Nephron progenitor cell (in vitro differentiated cells): ENCODE data around the gene CD37.

Source experiments
- DNase-seq: peaks from one replicate; pipeline ENCODE4 v3.0.0; 2021
- H3K27ac Mint-ChIP-seq: 2 replicates; pipeline ENCODE4 v1.8.0; 2021; ENCODE audit warnings: mild to moderate bottlenecking, moderate library complexity, mixed read lengths
- H3K27me3 Mint-ChIP-seq: 2 replicates; pipeline ENCODE4 v1.8.0; 2021; ENCODE audit warnings: mild to moderate bottlenecking, low read depth, mixed read lengths; ENCODE audit not compliant: poor library complexity
- H3K36me3 Mint-ChIP-seq: 2 replicates; pipeline ENCODE4 v1.8.0; 2021; ENCODE audit warnings: low read depth, mixed read lengths
- H3K4me1 Mint-ChIP-seq: 2 replicates; pipeline ENCODE4 v1.8.0; 2021; ENCODE audit warnings: mixed read lengths
- H3K4me3 Mint-ChIP-seq: 2 replicates; pipeline ENCODE4 v1.8.0; 2021; ENCODE audit warnings: mild to moderate bottlenecking, moderate library complexity, mixed read lengths
- H3K9me3 Mint-ChIP-seq: 2 replicates; pipeline ENCODE4 v1.8.0; 2021; ENCODE audit warnings: mild to moderate bottlenecking, moderate library complexity, mixed read lengths
- TF ChIP-seq, protein P1 (sequence below): fragments of 200-600 bp; sonication (generic); IDR thresholded peaks from 2 replicates; pipeline ENCODE4 v1.5.0; 2021; ENCODE audit warnings: antibody characterized with exemption

Gene CD37

GRCh38 chr19:49338691-49339300 lies 3.6 kb downstream of the CD37 start:
- peak overlapping the region; percentile 94 for H3K27ac Mint-ChIP-seq
- peaks cover 46% of the 10 kb centered on the region for H3K36me3 Mint-ChIP-seq
- peaks cover 17% of the 10 kb centered on the region for H3K27me3 Mint-ChIP-seq
- peak; percentile 95 for DNase-seq
- peaks cover 60% of the 10 kb centered on the region for H3K4me1 Mint-ChIP-seq
- peak overlapping the region; percentile 76 for H3K4me3 Mint-ChIP-seq
- TF ChIP-seq, protein P1, sequence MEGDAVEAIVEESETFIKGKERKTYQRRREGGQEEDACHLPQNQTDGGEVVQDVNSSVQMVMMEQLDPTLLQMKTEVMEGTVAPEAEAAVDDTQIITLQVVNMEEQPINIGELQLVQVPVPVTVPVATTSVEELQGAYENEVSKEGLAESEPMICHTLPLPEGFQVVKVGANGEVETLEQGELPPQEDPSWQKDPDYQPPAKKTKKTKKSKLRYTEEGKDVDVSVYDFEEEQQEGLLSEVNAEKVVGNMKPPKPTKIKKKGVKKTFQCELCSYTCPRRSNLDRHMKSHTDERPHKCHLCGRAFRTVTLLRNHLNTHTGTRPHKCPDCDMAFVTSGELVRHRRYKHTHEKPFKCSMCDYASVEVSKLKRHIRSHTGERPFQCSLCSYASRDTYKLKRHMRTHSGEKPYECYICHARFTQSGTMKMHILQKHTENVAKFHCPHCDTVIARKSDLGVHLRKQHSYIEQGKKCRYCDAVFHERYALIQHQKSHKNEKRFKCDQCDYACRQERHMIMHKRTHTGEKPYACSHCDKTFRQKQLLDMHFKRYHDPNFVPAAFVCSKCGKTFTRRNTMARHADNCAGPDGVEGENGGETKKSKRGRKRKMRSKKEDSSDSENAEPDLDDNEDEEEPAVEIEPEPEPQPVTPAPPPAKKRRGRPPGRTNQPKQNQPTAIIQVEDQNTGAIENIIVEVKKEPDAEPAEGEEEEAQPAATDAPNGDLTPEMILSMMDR, result no peak
- peaks cover 4% of the 10 kb centered on the region for H3K9me3 Mint-ChIP-seq

DNA sequence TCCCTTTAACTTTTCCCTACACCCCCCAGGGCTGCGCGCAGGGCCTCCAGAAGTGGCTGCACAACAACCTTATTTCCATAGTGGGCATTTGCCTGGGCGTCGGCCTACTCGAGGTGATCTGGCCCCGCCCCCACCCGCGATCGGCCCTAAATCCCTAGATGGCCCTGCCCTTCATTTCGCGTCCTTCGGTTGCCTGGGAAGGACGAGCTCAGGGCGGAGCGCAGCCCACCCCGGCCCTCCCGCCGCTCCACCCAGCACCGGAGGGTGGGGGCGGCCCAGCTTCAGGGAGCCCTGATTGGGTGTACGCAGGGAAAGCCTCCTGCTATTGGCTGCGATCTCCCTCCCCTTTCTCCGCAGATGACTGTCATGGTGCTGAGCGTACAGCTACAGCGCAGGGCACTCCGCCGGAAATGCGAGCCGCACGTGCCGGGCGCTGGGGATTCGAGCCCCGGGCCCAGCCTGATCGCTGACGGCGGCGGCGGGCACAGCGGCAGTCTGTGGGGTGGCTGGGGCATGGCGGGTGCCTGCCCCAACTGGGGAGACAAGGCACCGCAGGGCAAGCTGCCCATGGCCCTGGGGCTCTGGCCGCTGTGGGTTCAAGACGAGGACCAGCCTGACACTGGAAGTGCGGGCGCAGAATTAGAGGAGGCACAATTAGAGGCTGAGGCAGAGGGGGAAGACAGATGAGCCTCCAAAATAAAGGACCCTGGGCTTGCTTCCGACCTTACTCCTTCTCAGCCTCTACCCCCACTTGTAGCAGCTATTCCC lies 4.3 kb downstream of the CD37 start:
- peak overlapping the region; percentile 76 for H3K4me3 Mint-ChIP-seq
- peaks cover 20% of the 10 kb centered on the region for H3K27me3 Mint-ChIP-seq
- TF ChIP-seq, protein P1, result no peak
- no peak overlapping the region for H3K27ac Mint-ChIP-seq
- peaks cover 4% of the 10 kb centered on the region for H3K9me3 Mint-ChIP-seq
- peak; percentile 85 for DNase-seq
- H3K36me3 Mint-ChIP-seq, result peaks cover 53% of the 10 kb centered on the region
- peaks cover 58% of the 10 kb centered on the region for H3K4me1 Mint-ChIP-seq

GRCh38 chr19:49340069-49340864 lies 5.1 kb downstream of the CD37 start:
- H3K27me3 Mint-ChIP-seq, result peaks cover 20% of the 10 kb centered on the region
- TF ChIP-seq, protein P1, result no peak
- H3K9me3 Mint-ChIP-seq, result peaks cover 4% of the 10 kb centered on the region
- DNase-seq, result peak; percentile 69
- peaks cover 58% of the 10 kb centered on the region for H3K4me1 Mint-ChIP-seq
- H3K27ac Mint-ChIP-seq, result peak overlapping the region; percentile 40
- H3K36me3 Mint-ChIP-seq, result peaks cover 55% of the 10 kb centered on the region
- peak overlapping the region; percentile 13 for H3K4me3 Mint-ChIP-seq

DNA sequence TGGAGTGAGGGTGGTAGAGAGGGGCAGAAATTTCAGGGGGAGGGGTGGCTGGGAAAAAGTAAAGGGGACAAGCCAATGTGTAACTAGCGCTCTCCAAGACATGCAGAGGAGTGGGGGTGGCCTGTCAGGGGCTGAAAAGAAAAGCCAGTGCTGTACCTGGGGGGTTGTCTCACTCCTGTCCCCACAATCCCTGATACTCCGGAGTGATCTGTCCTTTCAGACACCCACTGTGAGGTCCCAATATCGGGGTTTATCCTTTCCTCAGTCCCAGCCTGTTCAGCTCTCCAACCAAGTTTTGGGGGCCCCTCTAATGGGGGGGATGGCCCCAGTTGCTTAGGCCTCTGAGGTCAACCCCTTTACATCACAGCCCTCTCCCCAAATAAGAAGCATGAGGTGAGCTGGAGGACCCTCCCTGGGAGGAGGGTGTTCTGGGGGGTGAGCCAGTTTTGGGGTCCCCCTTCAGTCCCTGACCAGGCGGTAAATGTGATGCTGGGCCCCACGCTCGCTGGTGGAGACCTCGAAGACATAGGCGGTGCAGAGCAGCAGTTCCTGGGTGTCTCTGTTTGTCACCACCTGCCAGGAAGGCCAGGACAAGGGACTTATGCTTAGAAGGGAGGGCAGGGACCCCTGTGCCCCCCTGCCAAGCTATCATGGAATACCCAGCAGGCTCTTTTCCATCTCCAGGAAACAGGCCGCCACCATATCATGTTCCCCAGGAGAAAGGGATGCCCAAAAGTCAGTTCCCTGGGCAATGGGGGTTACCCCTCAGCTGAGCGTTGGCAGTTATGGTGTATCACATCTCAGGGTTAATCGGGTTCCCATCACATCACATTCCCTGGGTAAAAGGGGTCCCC lies 5.9 kb downstream of the CD37 start:
- Mint-ChIP-seq H3K36me3 (peaks cover 60% of the 10 kb centered on the region), H3K27me3 (peaks cover 20% of the 10 kb centered on the region), H3K4me1 (peaks cover 54% of the 10 kb centered on the region), H3K27ac (no peak overlapping the region), H3K4me3 (no peak overlapping the region), H3K9me3 (peaks cover 4% of the 10 kb centered on the region)
- no peak for DNase-seq
- TF ChIP-seq, protein P1, result no peak

GRCh38 chr19:49342291-49342721 lies 7.1 kb downstream of the CD37 start:
- H3K27me3 Mint-ChIP-seq, result peaks cover 21% of the 10 kb centered on the region
- TF ChIP-seq, protein P1, result no peak
- peaks cover 73% of the 10 kb centered on the region for H3K36me3 Mint-ChIP-seq
- peaks cover 4% of the 10 kb centered on the region for H3K9me3 Mint-ChIP-seq
- H3K4me1 Mint-ChIP-seq, result peaks cover 53% of the 10 kb centered on the region
- H3K27ac Mint-ChIP-seq, result no peak overlapping the region
- no peak for DNase-seq
- no peak overlapping the region for H3K4me3 Mint-ChIP-seq
